GM18511 (cell line): ENCODE measurements around the gene ESRRB.

Experiments
- ATAC-seq: cut with Tn5 transposase; IDR thresholded peaks from one replicate; pipeline ENCODE4 v1.9.1; 2021; ENCODE audit warnings: mild to moderate bottlenecking, moderate library complexity; ENCODE audit not compliant: unreplicated experiment

The ESRRB gene

GRCh38 chr14:76439237-76439775 lies 63.4 kb downstream of the ESRRB start:
- no peak for ATAC-seq

- ATAC-seq = no peak
Observed at GRCh38 chr14:76446486-76446885, 70.5 kb downstream of the ESRRB start.

- ATAC-seq = no peak
Observed at GRCh38 chr14:76446921-76447320, 71.0 kb downstream of the ESRRB start.

GRCh38 chr14:76450476-76450875 lies 74.5 kb downstream of the ESRRB start:
- ATAC-seq = no peak

- ATAC-seq = no peak
Observed at GRCh38 chr14:76456200-76456599, 80.3 kb downstream of the ESRRB start.

- no peak for ATAC-seq
Observed at GRCh38 chr14:76456891-76457586, 81.1 kb downstream of the ESRRB start.

- no peak for ATAC-seq
Observed at GRCh38 chr14:76457841-76458240, 81.9 kb downstream of the ESRRB start.

- ATAC-seq = no peak
Observed at GRCh38 chr14:76461886-76462285, 85.9 kb downstream of the ESRRB start.

- ATAC-seq = no peak
Observed at GRCh38 chr14:76462330-76462729, 86.4 kb downstream of the ESRRB start.

- no peak for ATAC-seq
Observed at GRCh38 chr14:76463105-76463504, 87.2 kb downstream of the ESRRB start.

GRCh38 chr14:76464856-76465255 lies 88.9 kb downstream of the ESRRB start:
- no peak for ATAC-seq

- no peak for ATAC-seq
Observed at GRCh38 chr14:76465664-76466063, 89.7 kb downstream of the ESRRB start.

GRCh38 chr14:76467711-76468155 lies 91.8 kb downstream of the ESRRB start:
- ATAC-seq = no peak

GRCh38 chr14:76472199-76472723 lies 96.3 kb downstream of the ESRRB start:
- no peak for ATAC-seq

- no peak for ATAC-seq
Observed at GRCh38 chr14:76473481-76474263, 97.7 kb downstream of the ESRRB start.

GRCh38 chr14:76480426-76480825 lies 104.5 kb downstream of the ESRRB start:
- no peak for ATAC-seq

- ATAC-seq = no peak
Observed at GRCh38 chr14:76484355-76484754, 108.4 kb downstream of the ESRRB start.

GRCh38 chr14:76486251-76486743 lies 110.4 kb downstream of the ESRRB start:
- no peak for ATAC-seq

GRCh38 chr14:76488551-76488950 lies 112.6 kb downstream of the ESRRB start:
- no peak for ATAC-seq

- no peak for ATAC-seq
Observed at GRCh38 chr14:76489667-76490066, 113.7 kb downstream of the ESRRB start.

GRCh38 chr14:76490111-76490510 lies 114.2 kb downstream of the ESRRB start:
- ATAC-seq = no peak

- no peak for ATAC-seq
Observed at GRCh38 chr14:76490735-76491134, 114.8 kb downstream of the ESRRB start.
